GM21360 (cell line): ENCODE data around the gene AP3D1.
"Not testable (repeated sequence)": the region's sequence is repeated elsewhere in the genome, so short reads cannot be mapped to it uniquely, and the experiment has no call there.

ENCODE experiments used
- ATAC-seq: cut with Tn5 transposase; IDR thresholded peaks from one replicate; pipeline ENCODE4 v1.9.1; 2021; ENCODE audit warnings: mild to moderate bottlenecking, moderate library complexity; ENCODE audit not compliant: unreplicated experiment

The AP3D1 gene

GRCh38 chr19:2151339-2152229 lies at the start of gene AP3D1:
TSS of gene AP3D1 (minus strand) at chr19:2151566. CDS start at chr19:2151334, 232 bp downstream.
- ATAC-seq: peak; percentile 86

- not testable (repeated sequence) for ATAC-seq
Observed at GRCh38 chr19:2200624-2201294, 49.4 kb upstream of the AP3D1 start.

GRCh38 chr19:2199861-2200623 lies 48.7 kb upstream of the AP3D1 start:
- ATAC-seq: no peak

- no peak for ATAC-seq
Observed at GRCh38 chr19:2199215-2199614, 47.8 kb upstream of the AP3D1 start.

- ATAC-seq: no peak
Observed at GRCh38 chr19:2198317-2198716, 47.0 kb upstream of the AP3D1 start.

- no peak for ATAC-seq
Observed at GRCh38 chr19:2197270-2197669, 45.9 kb upstream of the AP3D1 start.

GRCh38 chr19:2195914-2196313 lies 44.5 kb upstream of the AP3D1 start:
- no peak for ATAC-seq

GRCh38 chr19:2195361-2195760 lies 44.0 kb upstream of the AP3D1 start:
- ATAC-seq: no peak

- ATAC-seq: no peak
Observed at GRCh38 chr19:2194513-2195078, 43.2 kb upstream of the AP3D1 start.

GRCh38 chr19:2193807-2194206 lies 42.4 kb upstream of the AP3D1 start:
- no peak for ATAC-seq

GRCh38 chr19:2192862-2193261 lies 41.5 kb upstream of the AP3D1 start:
- no peak for ATAC-seq

GRCh38 chr19:2191456-2192310 lies 40.3 kb upstream of the AP3D1 start:
- ATAC-seq: no peak

- no peak for ATAC-seq
Observed at GRCh38 chr19:2190848-2191455, 39.6 kb upstream of the AP3D1 start.

GRCh38 chr19:2189880-2190279 lies 38.5 kb upstream of the AP3D1 start:
- no peak for ATAC-seq

GRCh38 chr19:2188708-2189385 lies 37.5 kb upstream of the AP3D1 start:
- no peak for ATAC-seq

- no peak for ATAC-seq
Observed at GRCh38 chr19:2187159-2187558, 35.8 kb upstream of the AP3D1 start.

GRCh38 chr19:2186071-2186846 lies 34.9 kb upstream of the AP3D1 start:
- no peak for ATAC-seq

- ATAC-seq: no peak
Observed at GRCh38 chr19:2185734-2186070, 34.3 kb upstream of the AP3D1 start.
